Bronchial epithelial cell (primary cell): Measurements from ENCODE around the gene AK8. TPM values are rescaled to one million over a fixed set of nuclear protein-coding genes. Genes with fewer than 3 reads are reported as not detected.

Experiments used
- DNase-seq: peaks from one replicate; pipeline ENCODE4 v3.0.0-alpha.2; 2010; ENCODE audit warnings: low read depth
- FAIRE-seq: peaks from 2 replicates; lab custom pipeline; 2011; peaks lifted over from hg19 to GRCh38; lab: Jason Lieb, UNC
- H3K27me3 ChIP-seq: 2 replicates; pipeline ENCODE4 v1.5.1; 2011; ENCODE audit warnings: low read length; ENCODE audit not compliant: control insufficient read depth, insufficient read depth
- H3K36me3 ChIP-seq: 2 replicates; pipeline ENCODE4 v1.5.1; 2011; ENCODE audit warnings: low read length; ENCODE audit not compliant: control insufficient read depth, insufficient read depth
- H3K4me3 ChIP-seq: 2 replicates; pipeline ENCODE4 v1.5.1; 2011; ENCODE audit warnings: mild to moderate bottlenecking, low read depth, low read length, control low read depth
- total RNA-seq: library from RNA; depleted of rRNA; stranded (reverse); fragments of >200 nt; gene quantifications from 2 replicates; pipeline ENCODE4 v1.2.1, GENCODE V29; 2014
- TF ChIP-seq, protein P1 (sequence below): IDR thresholded peaks from 2 replicates; pipeline ENCODE4 v1.5.1; 2011; ENCODE audit warnings: mild to moderate bottlenecking, moderate library complexity, low read length, control low read depth, inconsistent platforms; ENCODE audit not compliant: insufficient read depth, severe bottlenecking

AK8 gene
- total RNA-seq, 1 donor from 2014 or later, result not detected

DNA sequence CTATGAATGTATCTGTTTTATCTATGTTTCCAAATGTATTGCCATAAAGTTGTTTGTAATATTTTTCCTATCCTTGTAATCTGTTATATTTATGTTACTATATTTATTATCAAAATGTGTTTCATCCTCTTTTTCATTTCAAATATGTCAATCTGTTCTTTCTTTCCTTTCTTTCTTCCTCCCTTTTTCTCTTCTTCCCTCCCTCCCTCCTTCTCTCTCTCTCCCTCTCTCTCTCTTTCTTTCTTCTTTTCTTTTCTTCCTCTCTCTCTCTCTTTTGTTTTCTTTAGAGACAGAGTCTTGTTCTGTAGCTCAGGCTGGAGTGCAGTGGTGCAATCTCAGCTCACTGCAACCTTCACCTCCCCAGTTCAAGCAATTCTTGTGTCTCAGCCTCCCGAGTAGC lies 116.5 kb downstream of the AK8 start:
- Histone ChIP-seq H3K4me3 (no peak overlapping the region), H3K27me3 (no peaks in the 10 kb centered on the region), H3K36me3 (no peaks in the 10 kb centered on the region)
- TF ChIP-seq, protein P1, sequence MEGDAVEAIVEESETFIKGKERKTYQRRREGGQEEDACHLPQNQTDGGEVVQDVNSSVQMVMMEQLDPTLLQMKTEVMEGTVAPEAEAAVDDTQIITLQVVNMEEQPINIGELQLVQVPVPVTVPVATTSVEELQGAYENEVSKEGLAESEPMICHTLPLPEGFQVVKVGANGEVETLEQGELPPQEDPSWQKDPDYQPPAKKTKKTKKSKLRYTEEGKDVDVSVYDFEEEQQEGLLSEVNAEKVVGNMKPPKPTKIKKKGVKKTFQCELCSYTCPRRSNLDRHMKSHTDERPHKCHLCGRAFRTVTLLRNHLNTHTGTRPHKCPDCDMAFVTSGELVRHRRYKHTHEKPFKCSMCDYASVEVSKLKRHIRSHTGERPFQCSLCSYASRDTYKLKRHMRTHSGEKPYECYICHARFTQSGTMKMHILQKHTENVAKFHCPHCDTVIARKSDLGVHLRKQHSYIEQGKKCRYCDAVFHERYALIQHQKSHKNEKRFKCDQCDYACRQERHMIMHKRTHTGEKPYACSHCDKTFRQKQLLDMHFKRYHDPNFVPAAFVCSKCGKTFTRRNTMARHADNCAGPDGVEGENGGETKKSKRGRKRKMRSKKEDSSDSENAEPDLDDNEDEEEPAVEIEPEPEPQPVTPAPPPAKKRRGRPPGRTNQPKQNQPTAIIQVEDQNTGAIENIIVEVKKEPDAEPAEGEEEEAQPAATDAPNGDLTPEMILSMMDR, result no peak
- FAIRE-seq (no peak), DNase-seq (no peak)

DNA sequence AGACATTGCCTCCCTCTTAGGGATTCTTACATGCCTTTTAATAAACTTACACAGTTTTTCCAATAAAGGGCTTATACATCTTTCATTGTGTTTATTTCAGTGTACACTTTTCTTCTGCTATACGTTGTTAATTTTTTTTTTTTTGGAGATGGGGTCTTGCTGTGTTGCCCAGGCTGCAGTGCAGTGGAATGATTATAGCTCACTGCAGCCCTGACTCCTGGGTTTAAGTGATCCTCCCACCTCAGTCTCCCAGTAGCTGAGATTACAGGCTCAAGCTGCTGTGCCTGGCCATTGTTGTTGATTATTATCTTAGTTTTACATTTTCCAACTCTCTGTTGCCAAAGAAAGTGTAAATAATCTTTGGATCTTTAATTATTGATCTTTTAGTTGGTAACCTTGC lies 118.0 kb downstream of the AK8 start:
- H3K4me3 ChIP-seq, result no peak overlapping the region
- no peaks in the 10 kb centered on the region for H3K36me3 ChIP-seq
- no peak for DNase-seq
- no peak for FAIRE-seq
- TF ChIP-seq, protein P1, result no peak
- peaks cover 2% of the 10 kb centered on the region for H3K27me3 ChIP-seq

DNA sequence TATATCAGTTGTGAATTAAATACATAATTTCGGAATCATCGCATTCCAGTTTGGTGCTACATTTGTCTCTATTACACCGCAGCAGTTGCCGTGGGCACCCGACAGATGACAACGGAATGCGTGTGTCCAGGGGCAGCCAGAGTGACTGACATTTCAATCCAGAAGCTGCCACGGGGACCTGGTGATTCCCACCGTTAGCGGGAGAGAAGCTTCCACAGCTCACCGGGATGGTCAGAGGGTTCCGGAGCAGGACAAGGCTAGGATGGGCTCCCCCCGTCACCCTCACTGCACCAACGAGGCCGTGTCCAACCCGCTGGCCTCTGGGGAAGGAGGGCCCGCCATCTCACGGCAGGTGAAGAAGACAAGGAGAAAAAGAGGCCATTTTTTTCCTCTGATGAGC lies 121.1 kb downstream of the AK8 start:
- H3K36me3 ChIP-seq, result no peaks in the 10 kb centered on the region
- FAIRE-seq (no peak), DNase-seq (no peak)
- peaks cover 8% of the 10 kb centered on the region for H3K27me3 ChIP-seq
- TF ChIP-seq, protein P1, result no peak
- H3K4me3 ChIP-seq, result no peak overlapping the region

DNA sequence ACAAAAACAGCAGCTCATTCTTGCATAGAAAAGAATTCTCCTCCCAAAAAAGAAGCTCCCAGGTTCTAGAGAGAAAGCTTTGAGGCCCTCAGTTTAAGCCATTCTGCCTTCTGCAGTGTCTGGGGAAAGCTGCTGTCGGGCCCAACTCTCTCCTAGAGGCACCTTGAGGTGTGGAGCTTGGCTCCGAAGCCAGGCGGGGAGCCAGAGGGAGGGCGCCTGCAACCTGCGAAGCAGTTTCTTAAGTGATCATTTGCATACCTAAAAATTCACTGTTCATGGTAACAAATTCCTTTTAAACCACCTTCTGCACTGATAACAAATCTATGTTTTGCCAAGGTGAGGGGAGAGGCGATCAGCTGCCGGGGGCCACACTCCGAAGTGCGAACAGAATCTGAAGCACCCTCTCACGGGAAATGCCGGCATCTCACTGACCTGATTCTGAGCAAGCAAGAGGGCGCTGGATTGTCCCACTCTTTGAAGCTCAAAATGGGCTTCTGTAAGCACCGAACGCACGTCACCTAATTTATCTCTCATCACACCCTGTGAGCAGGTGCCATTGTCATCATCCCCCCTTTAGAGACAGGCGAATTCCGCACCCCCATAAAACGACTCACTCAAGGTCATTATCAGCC lies 121.8 kb downstream of the AK8 start:
- TF ChIP-seq, protein P1, result no peak
- FAIRE-seq, result no peak
- Histone ChIP-seq H3K27me3 (peaks cover 8% of the 10 kb centered on the region), H3K36me3 (no peaks in the 10 kb centered on the region), H3K4me3 (no peak overlapping the region)
- no peak for DNase-seq

DNA sequence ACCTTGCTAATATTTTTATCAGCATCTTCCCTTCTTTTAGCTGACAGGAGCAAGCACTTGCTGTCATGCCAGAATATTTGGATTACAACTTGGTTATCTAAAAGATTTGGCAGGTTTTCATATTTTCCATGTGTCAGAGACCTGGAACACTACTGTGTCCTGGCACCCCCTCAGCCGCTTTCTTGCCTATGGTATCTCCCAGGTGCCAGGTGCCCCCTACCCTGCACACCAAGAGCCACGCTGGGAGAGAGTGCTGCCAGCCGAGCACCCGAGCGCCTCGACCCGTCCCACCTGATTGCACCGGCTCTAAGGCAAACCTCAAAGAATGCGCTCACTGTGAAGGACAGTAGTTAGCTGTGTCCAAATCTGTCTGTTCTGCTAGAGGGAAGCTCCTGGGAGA lies 123.0 kb downstream of the AK8 start:
- FAIRE-seq (no peak), DNase-seq (no peak)
- H3K36me3 ChIP-seq, result no peaks in the 10 kb centered on the region
- TF ChIP-seq, protein P1, result no peak
- H3K27me3 ChIP-seq, result peaks cover 8% of the 10 kb centered on the region
- H3K4me3 ChIP-seq, result no peak overlapping the region

DNA sequence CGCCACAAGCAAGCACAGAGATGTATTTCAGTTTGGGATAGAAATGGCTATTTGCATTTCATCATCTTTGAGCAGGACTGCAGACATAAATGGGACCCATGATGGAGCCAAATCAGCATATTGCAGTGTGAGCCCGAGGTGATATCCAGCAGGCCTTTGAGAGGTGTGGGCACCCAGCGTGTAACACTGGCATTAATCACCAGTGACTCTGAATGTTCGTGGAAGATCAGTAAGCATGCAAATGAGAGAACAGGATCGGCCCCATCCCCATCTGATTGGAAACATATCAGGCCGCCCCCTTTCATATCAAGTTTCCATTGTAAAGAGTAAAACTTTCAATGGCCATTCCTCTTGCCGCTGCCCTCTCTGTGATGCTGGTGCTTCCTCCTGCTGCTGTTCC lies 123.8 kb downstream of the AK8 start:
- DNase-seq (no peak), FAIRE-seq (no peak)
- TF ChIP-seq, protein P1, result no peak
- no peaks in the 10 kb centered on the region for H3K36me3 ChIP-seq
- no peak overlapping the region for H3K4me3 ChIP-seq
- peaks cover 8% of the 10 kb centered on the region for H3K27me3 ChIP-seq
